KOPT-K1 (cell line): Measurements from ENCODE around the gene CCDC187.

Experiments used
- H3K27ac ChIP-seq: fragments of 200-600 bp; sonication (generic); 2 replicates; pipeline ENCODE4 v1.5.1; 2016; ENCODE audit warnings: antibody characterized with exemption, mild to moderate bottlenecking, low read depth, low read length; ENCODE audit not compliant: poor library complexity, severe bottlenecking
- H3K36me3 ChIP-seq: fragments of 200-600 bp; sonication (generic); 2 replicates; pipeline ENCODE4 v1.5.1; 2017; ENCODE audit warnings: antibody characterized with exemption, mild to moderate bottlenecking, low read length, moderate library complexity; ENCODE audit not compliant: insufficient read depth
- H3K9me3 ChIP-seq: fragments of 200-600 bp; sonication (generic); 2 replicates; pipeline ENCODE4 v1.5.1; 2017; ENCODE audit warnings: antibody characterized with exemption, low read length, mild to moderate bottlenecking; ENCODE audit not compliant: insufficient read depth, poor library complexity, severe bottlenecking

CCDC187 gene

DNA sequence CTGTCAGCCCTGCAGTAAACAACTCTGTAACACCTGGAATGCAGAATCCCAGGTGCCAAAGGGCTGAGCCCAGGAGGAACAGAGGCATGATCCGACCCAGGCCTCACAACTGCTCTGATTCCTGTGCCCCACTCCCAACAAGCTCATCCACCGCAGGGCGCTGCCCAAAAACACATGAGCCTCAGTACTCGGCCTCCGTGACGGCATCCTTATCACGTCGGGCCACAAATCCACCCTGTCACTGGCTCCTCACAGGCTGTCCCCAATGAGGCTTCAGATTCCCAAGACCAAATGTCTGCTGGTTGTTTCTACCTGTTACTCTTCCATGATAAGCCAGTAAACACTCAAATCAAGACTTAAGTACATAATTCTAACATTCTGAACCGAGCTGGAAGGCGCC lies 73.5 kb downstream of the CCDC187 start:
- Histone ChIP-seq H3K9me3 (no peaks in the 10 kb centered on the region), H3K27ac (no peak overlapping the region), H3K36me3 (peaks cover 35% of the 10 kb centered on the region; the same call in 1 of the 2 replicates)

DNA sequence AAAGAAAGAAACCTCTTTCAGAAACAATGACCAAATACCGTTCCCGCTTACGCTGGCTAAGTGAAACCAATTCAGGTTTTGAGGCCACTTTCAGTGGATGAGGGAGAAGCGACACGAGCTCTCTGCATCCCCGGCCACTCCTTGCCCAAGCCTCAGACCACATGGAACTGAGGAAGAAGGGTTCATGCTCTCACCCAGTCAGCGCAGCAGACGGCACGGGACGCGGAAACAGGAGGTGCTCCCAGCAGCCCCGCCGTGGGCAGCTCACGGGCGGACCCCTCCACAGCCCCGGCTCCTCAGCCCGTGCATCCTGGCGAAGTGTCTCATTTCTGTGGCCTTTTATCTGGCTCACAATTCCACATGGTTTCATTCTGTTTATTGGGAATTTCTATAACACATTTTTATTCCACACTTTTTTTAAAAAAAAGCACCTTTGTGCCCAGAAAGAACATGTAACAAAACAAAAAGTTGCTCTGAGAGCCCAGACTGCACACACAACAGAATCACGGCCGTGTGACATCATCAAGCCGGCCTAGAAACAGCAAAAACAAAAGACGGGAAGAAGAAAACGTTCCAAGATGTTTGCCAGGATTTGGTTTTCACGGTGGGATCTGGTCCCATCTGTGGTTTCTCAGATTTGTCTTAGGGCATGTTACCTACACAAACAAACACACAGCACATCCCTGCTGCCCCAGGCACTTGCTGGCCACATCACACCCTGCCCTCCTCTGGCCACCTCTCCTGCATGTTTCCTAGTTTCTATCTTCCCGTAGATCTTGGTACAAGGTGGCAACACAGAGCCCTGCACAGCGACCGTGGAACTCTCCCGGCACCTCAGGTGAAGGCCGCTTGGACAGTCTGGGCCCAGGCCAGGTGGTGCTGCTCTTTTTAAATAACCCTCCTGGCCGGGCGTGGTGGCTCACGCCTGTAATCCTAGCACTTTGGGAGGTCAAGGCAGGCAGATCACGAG lies 74.5 kb downstream of the CCDC187 start:
- H3K9me3 ChIP-seq = no peaks in the 10 kb centered on the region
- no peak overlapping the region for H3K27ac ChIP-seq
- H3K36me3 ChIP-seq = peaks cover 36% of the 10 kb centered on the region; the same call in 1 of the 2 replicates

DNA sequence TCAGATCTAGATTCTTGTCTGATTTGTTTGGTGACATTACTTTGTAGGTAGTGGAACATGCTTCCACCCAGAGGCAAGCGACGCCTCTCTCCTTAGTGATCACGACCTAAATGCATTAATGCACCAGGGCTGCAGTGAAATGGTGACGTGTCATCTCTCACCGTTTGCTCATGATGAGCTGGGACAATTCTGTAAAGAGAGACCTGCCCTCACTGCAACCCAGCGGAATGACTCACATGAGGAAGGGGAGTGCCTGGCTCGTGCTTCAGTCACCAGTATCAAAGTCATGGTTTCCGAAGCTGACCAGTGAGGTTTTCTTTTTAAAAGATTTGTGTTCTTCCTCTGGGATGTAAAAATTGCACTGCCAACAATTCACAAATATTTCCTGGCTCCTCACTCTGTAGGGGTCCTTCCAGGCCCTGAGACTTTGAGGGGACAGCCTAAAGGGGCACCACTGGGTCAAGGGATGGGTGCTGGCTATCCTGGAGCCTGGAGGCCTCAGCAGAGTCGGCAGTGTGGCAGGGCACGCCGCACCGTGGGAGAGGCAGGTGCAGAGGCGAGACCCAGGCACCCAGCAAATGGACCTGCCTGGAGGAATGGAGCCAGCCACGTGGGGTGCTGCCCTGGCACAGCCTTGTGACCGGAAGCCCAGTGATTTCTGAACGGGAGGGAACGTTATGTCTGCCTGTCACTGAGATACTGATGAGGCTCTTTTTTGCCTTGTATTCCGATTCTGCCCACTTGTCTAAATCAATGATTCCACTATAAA lies 75.6 kb downstream of the CCDC187 start:
- H3K27ac ChIP-seq = no peak overlapping the region

DNA sequence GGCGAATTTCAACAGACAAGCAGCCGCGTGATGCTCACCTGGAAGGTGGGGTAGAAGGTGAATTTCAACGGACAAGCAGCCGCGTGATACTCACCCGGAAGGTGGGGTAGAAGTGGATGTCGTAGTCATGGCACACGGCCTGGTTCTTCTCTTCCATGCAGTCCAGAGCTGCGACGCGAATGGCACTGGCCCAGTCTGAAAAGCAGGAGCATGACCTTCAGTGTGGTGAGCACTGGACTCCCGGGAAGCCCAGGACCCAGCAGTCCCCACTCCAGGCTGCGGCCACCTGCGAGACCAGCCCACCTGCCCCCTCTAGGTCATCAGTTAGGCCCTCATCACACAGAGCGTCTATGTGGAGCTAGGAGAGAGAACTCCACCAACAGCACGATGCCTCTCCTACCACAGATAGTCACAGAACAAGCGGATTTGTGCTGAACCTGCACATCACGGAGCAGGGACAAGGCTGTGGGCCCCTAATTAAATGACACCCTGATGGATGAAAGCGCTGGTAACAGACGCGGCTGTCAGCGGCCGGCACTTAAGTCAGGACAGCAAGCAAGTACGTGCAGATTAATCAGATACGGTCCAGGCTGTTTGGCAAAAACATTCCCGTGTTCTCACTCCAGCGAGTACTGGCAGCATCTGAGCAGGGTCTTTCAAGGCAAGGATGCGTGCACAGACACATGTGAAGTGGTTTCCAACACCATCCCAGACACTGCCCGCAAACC lies 77.0 kb downstream of the CCDC187 start:
- Histone ChIP-seq H3K36me3 (peaks cover 49% of the 10 kb centered on the region; the same call in 1 of the 2 replicates), H3K27ac (no peak overlapping the region)

More for the DNA sequence above, 75.6 kb downstream of the CCDC187 start:
- H3K36me3 ChIP-seq = peaks cover 41% of the 10 kb centered on the region; the same call in 1 of the 2 replicates
- no peaks in the 10 kb centered on the region for H3K9me3 ChIP-seq

DNA sequence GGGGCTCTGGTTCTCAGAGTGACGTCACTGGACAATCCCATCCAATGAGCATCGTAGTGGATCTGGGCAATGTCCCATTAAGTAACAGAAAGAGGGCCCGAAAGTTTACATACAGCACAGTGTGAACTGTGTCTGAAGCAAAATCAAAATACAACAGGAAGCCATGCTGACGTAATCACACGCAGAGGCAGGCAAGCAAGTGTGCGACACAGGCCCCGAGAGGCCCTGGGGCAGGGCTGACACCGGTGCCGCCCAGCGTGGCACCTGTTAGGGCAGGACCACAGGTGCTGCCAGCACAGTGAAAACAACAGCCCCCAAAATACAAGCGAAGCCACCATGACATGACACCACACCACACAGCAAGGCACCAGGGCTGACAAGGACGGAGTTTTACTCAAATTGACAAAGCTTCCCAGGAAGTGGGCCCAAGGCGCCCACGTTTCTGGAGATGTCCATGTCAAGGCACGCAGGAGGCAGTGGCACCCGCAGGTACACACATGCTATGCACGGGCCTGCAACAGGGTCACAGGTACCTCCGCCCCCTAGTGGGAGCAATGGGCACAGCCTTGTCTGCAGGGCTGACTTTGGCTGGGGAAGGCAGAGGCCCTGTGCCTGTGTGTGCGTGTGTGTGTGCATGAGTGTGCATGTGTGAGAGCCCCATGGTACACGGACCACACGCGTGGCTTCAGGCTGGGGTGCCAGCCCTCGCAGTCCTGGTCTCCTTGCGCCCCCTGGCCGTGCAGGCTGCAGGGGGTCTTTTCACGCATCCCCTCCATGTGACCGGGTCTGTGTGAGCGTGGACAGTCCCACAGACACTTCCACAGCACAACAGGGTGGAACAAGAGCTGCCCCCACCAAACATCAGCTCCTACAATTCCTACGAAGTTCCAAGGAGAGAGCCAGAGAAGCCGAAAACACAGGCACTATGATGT lies 77.9 kb downstream of the CCDC187 start:
- Histone ChIP-seq H3K27ac (peak overlapping the region; percentile 29), H3K36me3 (peaks cover 51% of the 10 kb centered on the region; the same call in 1 of the 2 replicates), H3K9me3 (no peaks in the 10 kb centered on the region)

More for the DNA sequence above, 77.0 kb downstream of the CCDC187 start:
- H3K9me3 ChIP-seq = no peaks in the 10 kb centered on the region

DNA sequence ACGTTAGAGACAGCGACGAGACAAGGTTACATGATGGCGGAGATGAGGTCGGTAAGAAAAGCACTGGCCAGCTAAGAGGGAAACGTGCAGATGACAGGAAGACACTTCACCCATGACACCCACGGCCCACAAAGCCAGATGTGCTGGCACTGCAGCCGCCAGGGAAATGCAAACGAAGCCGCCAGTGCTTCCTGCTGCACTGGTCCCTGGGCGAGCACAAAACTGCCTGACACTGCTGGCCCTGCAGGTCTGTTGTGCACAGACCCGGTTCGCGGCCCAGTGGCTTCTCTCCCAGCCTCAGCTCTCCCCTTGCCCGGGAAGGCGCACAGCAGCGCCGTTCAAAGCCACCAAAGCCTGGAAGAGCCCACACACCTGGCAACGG lies 78.5 kb downstream of the CCDC187 start:
- H3K9me3 ChIP-seq = no peaks in the 10 kb centered on the region
- H3K36me3 ChIP-seq = peaks cover 47% of the 10 kb centered on the region; the same call in 1 of the 2 replicates
- H3K27ac ChIP-seq = peak overlapping the region; percentile 29

DNA sequence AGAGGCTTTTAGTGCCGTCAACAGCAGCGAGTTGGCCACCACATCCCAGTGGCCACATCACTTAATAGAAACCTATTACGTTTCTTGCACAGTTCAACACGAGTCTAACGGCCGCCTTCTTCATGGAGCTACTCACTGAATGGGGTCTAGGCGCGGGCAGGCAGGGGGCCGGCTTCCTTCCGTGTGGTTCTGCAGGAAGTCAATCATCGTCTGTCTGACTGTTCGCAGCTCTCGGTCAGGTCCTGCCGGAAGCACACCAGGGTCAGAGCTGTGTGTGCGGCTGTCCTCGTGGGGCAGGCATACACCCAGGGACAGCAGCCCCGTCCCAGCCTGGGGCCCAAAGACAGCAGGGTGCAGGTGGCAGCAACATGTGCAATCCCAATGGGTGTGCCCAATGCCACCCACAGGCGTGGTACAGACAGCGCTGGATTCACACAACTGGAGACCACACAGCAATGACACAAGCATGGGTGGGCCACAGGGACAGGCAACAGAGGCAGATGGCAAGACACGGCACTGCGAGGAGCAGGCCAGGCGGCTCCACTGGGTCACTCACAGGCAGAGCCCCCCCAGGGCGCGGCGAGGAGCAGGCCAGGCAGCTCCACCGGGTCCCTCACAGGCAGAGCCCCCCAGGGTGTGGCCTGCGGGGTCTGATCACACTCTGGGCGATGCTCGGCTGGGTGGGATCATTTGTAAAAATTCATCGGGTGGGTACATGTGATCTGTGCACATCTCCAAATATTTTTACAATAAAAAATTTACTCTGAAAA lies 79.8 kb downstream of the CCDC187 start:
- H3K9me3 ChIP-seq = no peaks in the 10 kb centered on the region
- H3K27ac ChIP-seq = no peak overlapping the region
- H3K36me3 ChIP-seq = peaks cover 50% of the 10 kb centered on the region; the same call in 1 of the 2 replicates

DNA sequence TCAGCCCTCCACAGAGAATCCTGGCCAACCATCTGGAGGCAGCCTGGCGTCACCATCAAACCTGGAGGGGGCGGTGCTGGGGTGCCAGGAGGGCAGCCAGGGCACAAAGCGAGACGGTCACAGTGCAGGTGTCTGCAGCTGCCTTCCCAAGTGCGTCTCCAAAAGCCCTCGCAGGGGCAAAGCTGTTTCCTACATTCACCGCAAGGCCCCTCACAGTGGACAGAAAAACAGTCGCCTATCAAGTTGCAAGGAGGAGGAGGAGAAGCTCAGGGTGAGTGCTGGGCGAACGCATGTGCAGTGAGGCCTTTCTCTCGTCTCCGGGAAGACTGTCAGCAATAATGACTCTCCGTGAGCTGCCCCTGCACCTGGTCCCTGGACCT lies 81.0 kb downstream of the CCDC187 start:
- peaks cover 62% of the 10 kb centered on the region; the same call in 1 of the 2 replicates for H3K36me3 ChIP-seq
- no peaks in the 10 kb centered on the region for H3K9me3 ChIP-seq
- H3K27ac ChIP-seq = no peak overlapping the region

DNA sequence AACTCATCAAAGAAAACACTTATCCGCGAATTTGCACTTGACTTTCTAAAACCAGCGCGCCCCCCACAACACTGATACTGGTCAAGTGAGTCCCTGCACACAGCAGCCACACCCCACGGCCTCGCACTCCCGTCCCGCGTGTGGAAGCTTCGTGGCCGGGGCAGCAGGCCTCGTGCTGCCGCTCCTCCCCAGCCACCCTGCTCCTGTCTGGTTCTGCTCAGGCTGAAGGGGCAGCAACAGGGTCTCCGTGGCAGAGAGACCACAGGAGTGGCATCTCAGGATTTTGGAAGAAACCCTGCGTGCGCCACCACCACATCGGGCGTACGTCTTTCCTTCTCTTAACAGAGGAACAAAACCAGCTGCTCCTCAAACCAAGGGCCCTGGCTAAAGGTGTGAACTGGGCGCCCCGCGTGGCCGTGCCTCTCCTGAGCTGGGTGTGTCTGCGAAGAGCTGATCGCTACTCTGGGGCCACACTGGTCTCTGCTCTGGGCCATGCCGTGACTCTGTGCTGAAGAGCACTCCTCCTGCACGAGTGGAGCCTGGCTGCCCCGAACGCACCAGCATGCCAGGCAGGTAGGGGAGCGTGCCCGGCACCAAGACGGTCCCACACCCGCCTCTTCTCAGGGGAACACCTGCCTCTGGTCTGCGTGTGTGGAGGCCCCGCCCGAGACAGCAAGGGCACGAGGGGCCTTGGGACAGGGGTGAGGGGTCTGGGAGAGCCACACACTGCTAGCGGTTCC lies 81.6 kb downstream of the CCDC187 start:
- Histone ChIP-seq H3K27ac (no peak overlapping the region), H3K36me3 (peaks cover 68% of the 10 kb centered on the region; the same call in 1 of the 2 replicates), H3K9me3 (no peaks in the 10 kb centered on the region)

DNA sequence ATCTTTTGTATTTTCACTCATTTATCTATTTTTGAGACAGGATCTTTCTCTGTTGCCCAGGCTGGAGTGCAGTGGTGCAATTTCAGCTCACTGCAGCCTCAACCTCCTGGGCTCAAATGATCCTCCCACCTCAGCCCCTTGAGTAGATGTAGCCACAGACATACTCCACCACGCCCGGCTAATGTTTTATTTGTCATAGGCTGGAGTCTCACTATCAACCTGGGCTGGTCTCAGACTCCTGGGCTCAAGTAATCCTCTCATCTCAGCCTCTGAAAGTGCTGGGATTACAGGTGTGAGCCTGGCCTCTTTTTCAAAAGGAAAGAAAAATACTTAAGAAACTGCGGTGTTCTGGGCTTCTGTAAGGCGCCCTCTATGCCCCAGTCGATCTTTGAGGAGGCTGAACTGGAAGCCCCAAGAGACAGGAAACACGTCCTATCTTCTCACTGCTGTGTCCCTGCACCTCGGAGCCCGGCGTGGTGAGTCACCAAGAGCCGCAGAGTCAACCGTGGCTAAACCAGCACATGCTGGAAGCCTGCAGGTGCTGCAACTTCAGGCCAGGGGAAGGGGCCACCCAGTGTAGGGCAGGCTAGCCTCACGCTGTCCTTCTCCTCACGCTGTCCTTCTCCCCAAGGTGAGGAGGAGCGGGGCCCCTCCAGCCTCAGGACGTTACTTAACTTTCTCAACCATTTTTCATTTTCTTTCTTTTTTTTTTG lies 83.7 kb downstream of the CCDC187 start:
- H3K9me3 ChIP-seq = no peaks in the 10 kb centered on the region
- peaks cover 74% of the 10 kb centered on the region for H3K36me3 ChIP-seq
- H3K27ac ChIP-seq = peak overlapping the region; percentile 5

DNA sequence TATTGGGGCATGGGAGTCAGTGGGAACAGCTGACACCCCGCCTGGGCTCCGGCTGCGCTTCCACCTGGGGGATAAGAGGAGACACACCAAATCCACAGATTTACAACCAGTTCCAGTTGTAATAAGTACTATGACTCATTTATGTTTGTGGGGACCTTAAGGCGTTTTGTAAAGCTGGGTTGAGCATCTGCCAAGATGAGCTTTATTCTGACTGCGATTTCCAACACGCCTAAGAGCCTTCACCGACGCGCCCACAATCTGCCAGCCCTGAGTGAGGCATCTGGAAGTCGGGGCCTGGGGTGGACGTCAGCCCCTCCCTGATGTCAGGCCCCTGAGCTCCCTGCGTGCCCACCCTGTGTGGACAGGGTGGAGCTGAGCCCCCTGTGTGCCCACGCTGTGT lies 84.6 kb downstream of the CCDC187 start:
- H3K27ac ChIP-seq = no peak overlapping the region
- H3K36me3 ChIP-seq = peaks cover 78% of the 10 kb centered on the region
- H3K9me3 ChIP-seq = no peaks in the 10 kb centered on the region

DNA sequence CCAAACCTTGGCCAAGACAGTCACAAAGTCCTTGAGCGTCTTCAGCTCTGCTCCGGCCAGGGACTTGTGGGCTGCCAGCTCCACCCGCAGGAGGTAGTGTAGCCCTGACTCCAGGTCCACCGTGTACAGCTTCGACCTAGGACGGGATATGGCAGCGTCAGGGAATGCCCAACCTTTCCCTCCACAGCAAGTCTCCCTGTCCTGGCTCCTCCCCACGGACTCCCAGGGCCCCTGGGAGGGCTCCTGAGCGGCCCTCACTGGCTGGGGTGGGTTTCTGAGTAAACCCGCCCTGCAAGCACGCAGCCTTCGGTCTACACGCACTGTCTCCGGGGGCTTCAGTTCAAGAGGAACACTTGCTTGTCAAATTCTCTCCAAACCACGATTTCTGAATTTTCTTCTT lies 85.2 kb downstream of the CCDC187 start:
- peaks cover 78% of the 10 kb centered on the region for H3K36me3 ChIP-seq
- no peaks in the 10 kb centered on the region for H3K9me3 ChIP-seq
- H3K27ac ChIP-seq = no peak overlapping the region
